NCI-H748 (cell line): ENCODE measurements around the gene RUVBL2.

Experiments used
- DNase-seq: peaks from one replicate; lab custom pipeline; 2025; ENCODE audit not compliant: unreplicated experiment; lab: John Stamatoyannopoulos, UW

The RUVBL2 gene

GRCh38 chr19:48993175-48994034 lies at the start of gene RUVBL2, which contains the start of gene GYS1:
Gene RUVBL2, plus strand, starts transcription at chr19:48993887. Its CDS starts 25 bp downstream, at chr19:48993912.
Gene GYS1, minus strand, starts transcription at chr19:48993309. Its CDS starts 197 bp downstream, at chr19:48993112.
- peak; percentile 100 for DNase-seq

- DNase-seq: no peak
These were observed 48.3 kb upstream of the RUVBL2 start for GRCh38 chr19:48945415-48945814.

- no peak for DNase-seq
These were observed 47.9 kb upstream of the RUVBL2 start for GRCh38 chr19:48945817-48946216.

- DNase-seq: no peak
These were observed 47.0 kb upstream of the RUVBL2 start for GRCh38 chr19:48946463-48947257.

GRCh38 chr19:48947258-48947542 lies 46.5 kb upstream of the RUVBL2 start:
- no peak for DNase-seq

GRCh38 chr19:48950159-48950558 lies 43.5 kb upstream of the RUVBL2 start:
- no peak for DNase-seq

GRCh38 chr19:48950830-48951519 lies 42.7 kb upstream of the RUVBL2 start:
- no peak for DNase-seq

GRCh38 chr19:48953141-48953540 lies 40.5 kb upstream of the RUVBL2 start:
- no peak for DNase-seq

- no peak for DNase-seq
These were observed 39.6 kb upstream of the RUVBL2 start for GRCh38 chr19:48953990-48954594.

GRCh38 chr19:48954595-48955307 lies 38.9 kb upstream of the RUVBL2 start, which contains the start of gene BAX:
Gene BAX, plus strand, starts transcription at chr19:48954875. Its CDS starts 54 bp downstream, at chr19:48954929.
- peak; percentile 100 for DNase-seq

- DNase-seq: no peak
These were observed 38.3 kb upstream of the RUVBL2 start for GRCh38 chr19:48955308-48955958.

- DNase-seq: no peak
These were observed 35.7 kb upstream of the RUVBL2 start for GRCh38 chr19:48958006-48958405.

- no peak for DNase-seq
These were observed 34.1 kb upstream of the RUVBL2 start for GRCh38 chr19:48959341-48960239.

GRCh38 chr19:48961051-48961649 lies 32.5 kb upstream of the RUVBL2 start:
- no peak for DNase-seq

- no peak for DNase-seq
These were observed 32.0 kb upstream of the RUVBL2 start for GRCh38 chr19:48961673-48962028.

- no peak for DNase-seq
These were observed 31.4 kb upstream of the RUVBL2 start for GRCh38 chr19:48962029-48962848.

GRCh38 chr19:48962849-48963165 lies 30.9 kb upstream of the RUVBL2 start:
- DNase-seq: no peak
